SK-N-MC (cell line): ENCODE data around the gene KDM2A.

Experiments
- EZH2 ChIP-seq: fragments of 200-600 bp; sonication (generic); IDR thresholded peaks from one replicate; pipeline ENCODE4 v1.6.1; 2017; ENCODE audit warnings: antibody characterized with exemption
- FOXP2 ChIP-seq: optimal IDR thresholded peaks from 2 replicates; pipeline ENCODE3; 2011; ENCODE audit warnings: mild to moderate bottlenecking, moderate library complexity; ENCODE audit not compliant: insufficient read depth; ENCODE audit errors: extremely low read length, control extremely low read depth
- POLR2AphosphoS5 ChIP-seq: IDR thresholded peaks from 2 replicates; pipeline ENCODE4 v1.6.1; 2012; ENCODE audit warnings: mild to moderate bottlenecking, low read depth, low read length, borderline replicate concordance

DNA sequence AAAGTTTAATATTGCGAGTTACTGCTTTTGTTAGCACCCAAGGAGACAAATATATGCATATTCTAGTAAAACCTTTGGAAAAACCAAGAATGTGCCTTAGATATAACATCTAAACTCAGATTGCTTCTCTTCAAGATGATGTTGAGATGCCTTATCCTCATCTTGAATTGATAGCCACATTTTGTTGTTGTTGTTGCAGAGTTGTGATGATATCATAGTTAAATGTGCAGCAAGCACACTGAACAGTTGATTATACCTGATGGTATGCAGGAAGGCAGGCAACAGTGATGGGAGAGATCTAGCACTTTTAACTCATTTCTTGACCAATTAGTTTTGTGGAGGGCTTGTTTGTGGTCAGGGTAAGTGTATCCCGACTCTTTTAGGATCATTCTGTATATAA, 48.0 kb downstream of the KDM2A start:
- no peak for TF ChIP-seq POLR2AphosphoS5
- TF ChIP-seq EZH2, result no peak
- no peak for TF ChIP-seq FOXP2
